ENCODE measurements around the gene CHORDC1. TPM values are rescaled to one million over a fixed set of nuclear protein-coding genes. Genes with fewer than 3 reads are reported as not detected.

The CHORDC1 gene
- total RNA-seq, 1 experiment from 2014 or later, result 95.6 TPM

DNA sequence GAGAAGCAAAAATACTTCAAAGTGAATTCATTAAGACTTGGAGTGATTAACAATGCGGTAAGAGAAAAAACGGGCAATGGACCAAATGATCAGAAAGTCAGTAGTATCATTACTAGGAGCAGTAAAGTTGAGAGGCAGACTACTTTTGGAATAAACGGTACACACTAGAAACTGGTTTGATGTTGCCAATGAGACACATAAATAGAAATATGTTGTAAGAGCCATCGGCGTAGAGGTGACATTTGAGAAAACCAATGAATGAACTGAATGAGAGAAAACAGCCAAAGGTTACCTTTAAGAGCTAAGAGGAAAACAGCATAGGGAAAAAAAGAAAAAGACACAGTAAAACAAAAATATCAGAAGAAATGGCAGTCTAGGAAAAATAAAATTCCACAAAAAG lies 6.2 kb downstream of the CHORDC1 start (continued):
- TF ChIP-seq POLR2AphosphoS5 (IDR thresholded peaks at IDR 0.05; ENCODE audit: low read depth, low read length) (no peak), CBX3 (IDR thresholded peaks at IDR 0.05; ENCODE audit: low read depth) (no peak), ZFX (IDR thresholded peaks at IDR 0.05) (no peak)

DNA sequence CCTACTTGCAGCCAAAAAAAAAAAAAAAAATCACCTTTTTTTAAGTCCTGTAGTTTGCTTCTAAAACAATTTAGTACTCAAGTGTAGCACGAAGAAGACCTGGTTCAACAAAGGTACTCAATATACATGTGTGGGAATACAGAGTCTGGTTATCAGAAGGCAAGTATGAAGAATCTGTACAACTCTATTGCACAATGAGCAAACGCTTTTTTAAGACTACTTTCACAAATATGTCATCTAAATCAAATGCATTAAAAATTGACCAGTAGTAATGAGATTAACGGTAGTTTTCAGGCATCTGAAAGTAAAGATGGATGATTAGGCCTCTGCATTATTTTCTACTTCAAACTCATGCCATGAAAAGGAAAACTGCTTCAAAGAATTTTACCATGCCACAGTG lies 9.5 kb downstream of the CHORDC1 start:
- CTCF ChIA-PET, result interaction anchor here (1.5 kb wide), 1 partner anchor 8 kb away, joined by 4 read pairs; no protein-coding TSS in a partner anchor
- Histone ChIP-seq H3K27me3 (ENCODE audit: insufficient read depth, low read length) (no peaks in the 10 kb centered on the region), H3K4me3 (replicated peaks in 1 of 2; ENCODE audit: low read depth in 1 of 2, low read length in 2 of 2) (no peak overlapping the region), H2AFZ (ENCODE audit: low read depth, low read length, poor library complexity, severe bottlenecking) (no peak overlapping the region), H3K9me3 (ENCODE audit: control insufficient read depth in 1 of 2, insufficient read depth in 1 of 2, low read depth in 1 of 2, low read length in 2 of 2) (no peaks in the 10 kb centered on the region), H3K27ac (ENCODE audit: low read depth, low read length) (no peak overlapping the region), H3K36me3 (ENCODE audit: control insufficient read depth in 1 of 2, insufficient read depth in 2 of 2, low read length in 2 of 2) (peaks cover 34 to 50% of the 10 kb centered on the region in 2 experiments), H3K9me2 (ENCODE audit: insufficient read depth) (no peaks in the 10 kb centered on the region), H3K9ac (ENCODE audit: low read length) (no peak overlapping the region), H3K4me1 (ENCODE audit: control insufficient read depth in 1 of 2, insufficient read depth in 2 of 2, low read length in 2 of 2) (no peaks in the 10 kb centered on the region), H3K79me2 (ENCODE audit: insufficient read depth, low read length) (peaks cover 100% of the 10 kb centered on the region), H3K4me2 (ENCODE audit: low read length) (no peak overlapping the region), H4K20me1 (ENCODE audit: insufficient read depth) (peaks cover 22% of the 10 kb centered on the region; the same call in 1 of the 2 replicates)
- intact Hi-C loops (cut with micrococcal nuclease), result no loop called here
- DNase-seq (ENCODE audit: low read depth, low spot score) (no peak), ATAC-seq (no peak)
- no TSS peak for BruUV-seq (replicated peaks)
- RAD21 ChIA-PET (ENCODE audit: low non-redundant PET in 1 of 2, low total read pairs in 2 of 2, uncharacterized antibody in 2 of 2, unreplicated experiment in 2 of 2), result no interaction called here
- TF ChIP-seq ZFX (IDR thresholded peaks at IDR 0.05) (no peak), TCF7L2 (IDR thresholded peaks at IDR 0.05; ENCODE audit: borderline replicate concordance, extremely low read depth, insufficient read depth, insufficient read length) (no peak), POLR2AphosphoS5 (IDR thresholded peaks at IDR 0.05; ENCODE audit: low read depth, low read length) (no peak), SIN3A (IDR thresholded peaks at IDR 0.05; ENCODE audit: low read depth) (no peak), FOSL1 (IDR thresholded peaks at IDR 0.05; ENCODE audit: low read depth) (no peak)
- TF ChIP-seq, protein P1, sequence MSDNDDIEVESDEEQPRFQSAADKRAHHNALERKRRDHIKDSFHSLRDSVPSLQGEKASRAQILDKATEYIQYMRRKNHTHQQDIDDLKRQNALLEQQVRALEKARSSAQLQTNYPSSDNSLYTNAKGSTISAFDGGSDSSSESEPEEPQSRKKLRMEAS (IDR thresholded peaks at IDR 0.05), result no peak
- POLR2A ChIA-PET, result no interaction called here

DNA sequence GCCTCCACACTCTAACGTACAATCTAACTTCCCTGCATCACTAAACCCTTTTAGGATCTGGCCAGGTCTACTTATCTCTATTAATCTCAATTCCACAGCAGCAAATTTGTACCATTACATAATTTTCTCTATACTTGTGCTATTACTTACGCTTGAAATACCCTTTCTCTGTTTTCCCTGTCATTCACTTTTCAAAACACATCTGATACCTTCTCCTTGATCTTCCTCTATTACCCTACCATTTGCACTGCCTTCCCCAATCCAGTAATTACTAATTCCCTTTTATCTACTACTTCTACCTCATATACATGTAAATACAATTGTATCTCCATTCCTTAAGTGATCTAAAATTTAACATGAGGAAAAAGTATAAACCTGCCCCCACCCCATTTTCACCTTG lies 14.0 kb downstream of the CHORDC1 start:
- Histone ChIP-seq H2AFZ (ENCODE audit: low read depth, low read length, poor library complexity, severe bottlenecking) (no peak overlapping the region), H3K36me3 (ENCODE audit: control insufficient read depth in 1 of 2, insufficient read depth in 2 of 2, low read length in 2 of 2) (peaks cover 40 to 64% of the 10 kb centered on the region in 2 experiments), H3K27me3 (ENCODE audit: insufficient read depth, low read length) (no peaks in the 10 kb centered on the region), H3K4me1 (ENCODE audit: control insufficient read depth in 1 of 2, insufficient read depth in 2 of 2, low read length in 2 of 2) (no peaks in the 10 kb centered on the region), H4K20me1 (ENCODE audit: insufficient read depth) (peaks cover 39% of the 10 kb centered on the region; the same call in 1 of the 2 replicates), H3K27ac (ENCODE audit: low read depth, low read length) (no peak overlapping the region), H3K4me2 (ENCODE audit: low read length) (no peak overlapping the region), H3K79me2 (ENCODE audit: insufficient read depth, low read length) (peaks cover 92% of the 10 kb centered on the region), H3K9me2 (ENCODE audit: insufficient read depth) (no peaks in the 10 kb centered on the region), H3K4me3 (replicated peaks in 1 of 2; ENCODE audit: low read depth in 1 of 2, low read length in 2 of 2) (no peak overlapping the region), H3K9me3 (ENCODE audit: control insufficient read depth in 1 of 2, insufficient read depth in 1 of 2, low read depth in 1 of 2, low read length in 2 of 2) (no peaks in the 10 kb centered on the region), H3K9ac (ENCODE audit: low read length) (no peak overlapping the region)
- ChIA-PET CTCF (no interaction called here), RAD21 (ENCODE audit: low non-redundant PET in 1 of 2, low total read pairs in 2 of 2, uncharacterized antibody in 2 of 2, unreplicated experiment in 2 of 2) (no interaction called here), POLR2A (no interaction called here)
- intact Hi-C loops (cut with micrococcal nuclease), result no loop called here
- BruUV-seq (replicated peaks), result no TSS peak
- ATAC-seq, result no peak
- DNase-seq (ENCODE audit: low read depth, low spot score), result no peak
- TF ChIP-seq, protein P2, sequence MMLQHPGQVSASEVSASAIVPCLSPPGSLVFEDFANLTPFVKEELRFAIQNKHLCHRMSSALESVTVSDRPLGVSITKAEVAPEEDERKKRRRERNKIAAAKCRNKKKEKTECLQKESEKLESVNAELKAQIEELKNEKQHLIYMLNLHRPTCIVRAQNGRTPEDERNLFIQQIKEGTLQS (IDR thresholded peaks at IDR 0.05), result no peak
- TF ChIP-seq FOSL1 (IDR thresholded peaks at IDR 0.05; ENCODE audit: low read depth) (no peak), YY1 (IDR thresholded peaks at IDR 0.05; ENCODE audit: extremely low read depth, insufficient replicate concordance, low read depth, low read length) (no peak), CBX3 (IDR thresholded peaks at IDR 0.05; ENCODE audit: low read depth) (no peak), JUND (IDR thresholded peaks at IDR 0.05) (no peak), EZH2 (IDR thresholded peaks at IDR 0.05) (no peak)
- TF ChIP-seq, protein P3, sequence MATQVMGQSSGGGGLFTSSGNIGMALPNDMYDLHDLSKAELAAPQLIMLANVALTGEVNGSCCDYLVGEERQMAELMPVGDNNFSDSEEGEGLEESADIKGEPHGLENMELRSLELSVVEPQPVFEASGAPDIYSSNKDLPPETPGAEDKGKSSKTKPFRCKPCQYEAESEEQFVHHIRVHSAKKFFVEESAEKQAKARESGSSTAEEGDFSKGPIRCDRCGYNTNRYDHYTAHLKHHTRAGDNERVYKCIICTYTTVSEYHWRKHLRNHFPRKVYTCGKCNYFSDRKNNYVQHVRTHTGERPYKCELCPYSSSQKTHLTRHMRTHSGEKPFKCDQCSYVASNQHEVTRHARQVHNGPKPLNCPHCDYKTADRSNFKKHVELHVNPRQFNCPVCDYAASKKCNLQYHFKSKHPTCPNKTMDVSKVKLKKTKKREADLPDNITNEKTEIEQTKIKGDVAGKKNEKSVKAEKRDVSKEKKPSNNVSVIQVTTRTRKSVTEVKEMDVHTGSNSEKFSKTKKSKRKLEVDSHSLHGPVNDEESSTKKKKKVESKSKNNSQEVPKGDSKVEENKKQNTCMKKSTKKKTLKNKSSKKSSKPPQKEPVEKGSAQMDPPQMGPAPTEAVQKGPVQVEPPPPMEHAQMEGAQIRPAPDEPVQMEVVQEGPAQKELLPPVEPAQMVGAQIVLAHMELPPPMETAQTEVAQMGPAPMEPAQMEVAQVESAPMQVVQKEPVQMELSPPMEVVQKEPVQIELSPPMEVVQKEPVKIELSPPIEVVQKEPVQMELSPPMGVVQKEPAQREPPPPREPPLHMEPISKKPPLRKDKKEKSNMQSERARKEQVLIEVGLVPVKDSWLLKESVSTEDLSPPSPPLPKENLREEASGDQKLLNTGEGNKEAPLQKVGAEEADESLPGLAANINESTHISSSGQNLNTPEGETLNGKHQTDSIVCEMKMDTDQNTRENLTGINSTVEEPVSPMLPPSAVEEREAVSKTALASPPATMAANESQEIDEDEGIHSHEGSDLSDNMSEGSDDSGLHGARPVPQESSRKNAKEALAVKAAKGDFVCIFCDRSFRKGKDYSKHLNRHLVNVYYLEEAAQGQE (IDR thresholded peaks at IDR 0.05; ENCODE audit: low read depth), result no peak
- TF ChIP-seq, protein P4, sequence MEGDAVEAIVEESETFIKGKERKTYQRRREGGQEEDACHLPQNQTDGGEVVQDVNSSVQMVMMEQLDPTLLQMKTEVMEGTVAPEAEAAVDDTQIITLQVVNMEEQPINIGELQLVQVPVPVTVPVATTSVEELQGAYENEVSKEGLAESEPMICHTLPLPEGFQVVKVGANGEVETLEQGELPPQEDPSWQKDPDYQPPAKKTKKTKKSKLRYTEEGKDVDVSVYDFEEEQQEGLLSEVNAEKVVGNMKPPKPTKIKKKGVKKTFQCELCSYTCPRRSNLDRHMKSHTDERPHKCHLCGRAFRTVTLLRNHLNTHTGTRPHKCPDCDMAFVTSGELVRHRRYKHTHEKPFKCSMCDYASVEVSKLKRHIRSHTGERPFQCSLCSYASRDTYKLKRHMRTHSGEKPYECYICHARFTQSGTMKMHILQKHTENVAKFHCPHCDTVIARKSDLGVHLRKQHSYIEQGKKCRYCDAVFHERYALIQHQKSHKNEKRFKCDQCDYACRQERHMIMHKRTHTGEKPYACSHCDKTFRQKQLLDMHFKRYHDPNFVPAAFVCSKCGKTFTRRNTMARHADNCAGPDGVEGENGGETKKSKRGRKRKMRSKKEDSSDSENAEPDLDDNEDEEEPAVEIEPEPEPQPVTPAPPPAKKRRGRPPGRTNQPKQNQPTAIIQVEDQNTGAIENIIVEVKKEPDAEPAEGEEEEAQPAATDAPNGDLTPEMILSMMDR (IDR thresholded peaks at IDR 0.05 in 2 of 3, conservative IDR thresholded peaks at IDR 0.05 in 1 of 3; ENCODE audit: borderline replicate concordance in 1 of 3, insufficient read depth in 1 of 3, low read depth in 2 of 3, low read length in 2 of 3), result no peak

Measured in HCT116 (cell line).